Endothelial cell (in vitro differentiated cells): ENCODE data around the gene SCG3. TPM values are rescaled to one million over a fixed set of nuclear protein-coding genes. Genes with fewer than 3 reads are reported as not detected.
"Not testable (repeated sequence)": the region's sequence is repeated elsewhere in the genome, so short reads cannot be mapped to it uniquely, and the experiment has no call there.

Experiments used
- DNase-seq: peaks from one replicate; pipeline ENCODE4 v3.0.0; 2021; ENCODE audit warnings: low spot score
- H3K27ac Mint-ChIP-seq: one replicate; pipeline ENCODE4 v1.8.0; 2021; ENCODE audit warnings: mixed read lengths, inconsistent platforms; ENCODE audit not compliant: unreplicated experiment
- H3K27me3 Mint-ChIP-seq: one replicate; pipeline ENCODE4 v1.8.0; 2021; ENCODE audit warnings: mild to moderate bottlenecking, moderate library complexity, mixed read lengths, inconsistent platforms; ENCODE audit not compliant: unreplicated experiment
- H3K36me3 Mint-ChIP-seq: one replicate; pipeline ENCODE4 v1.8.0; 2021; ENCODE audit warnings: mild to moderate bottlenecking, low read depth, mixed read lengths, inconsistent platforms; ENCODE audit not compliant: unreplicated experiment
- H3K4me1 Mint-ChIP-seq: one replicate; pipeline ENCODE4 v1.8.0; 2021; ENCODE audit warnings: mild to moderate bottlenecking, mixed read lengths, inconsistent platforms; ENCODE audit not compliant: unreplicated experiment
- H3K4me3 Mint-ChIP-seq: one replicate; pipeline ENCODE4 v1.8.0; 2021; ENCODE audit warnings: mild to moderate bottlenecking, mixed read lengths, inconsistent platforms; ENCODE audit not compliant: unreplicated experiment
- H3K9me3 Mint-ChIP-seq: one replicate; pipeline ENCODE4 v1.8.0; 2021; ENCODE audit warnings: mixed read lengths, inconsistent platforms; ENCODE audit not compliant: unreplicated experiment
- total RNA-seq: library from RNA; stranded (reverse); fragmentation: NEBNext Ultra II Directional; extraction: Animal tissue kit (Norgen Biotek cat#: 25700); gene quantifications from one replicate; pipeline ENCODE4 v1.2.1, GENCODE V29; 2021; ENCODE audit not compliant: unreplicated experiment
- TF ChIP-seq, protein P1 (sequence below): fragments of 200-600 bp; sonication (generic); IDR thresholded peaks from one replicate; pipeline ENCODE4 v1.5.0; 2021; ENCODE audit warnings: antibody characterized with exemption; ENCODE audit not compliant: unreplicated experiment

Gene SCG3
- total RNA-seq, 1 donor from 2014 or later = 37.0 TPM

- H3K4me1 Mint-ChIP-seq = peaks cover 6% of the 10 kb centered on the region
- H3K4me3 Mint-ChIP-seq = no peak overlapping the region
- H3K36me3 Mint-ChIP-seq = no peaks in the 10 kb centered on the region
- DNase-seq = no peak
- H3K27ac Mint-ChIP-seq = no peak overlapping the region
- H3K9me3 Mint-ChIP-seq = no peaks in the 10 kb centered on the region
- TF ChIP-seq, protein P1, sequence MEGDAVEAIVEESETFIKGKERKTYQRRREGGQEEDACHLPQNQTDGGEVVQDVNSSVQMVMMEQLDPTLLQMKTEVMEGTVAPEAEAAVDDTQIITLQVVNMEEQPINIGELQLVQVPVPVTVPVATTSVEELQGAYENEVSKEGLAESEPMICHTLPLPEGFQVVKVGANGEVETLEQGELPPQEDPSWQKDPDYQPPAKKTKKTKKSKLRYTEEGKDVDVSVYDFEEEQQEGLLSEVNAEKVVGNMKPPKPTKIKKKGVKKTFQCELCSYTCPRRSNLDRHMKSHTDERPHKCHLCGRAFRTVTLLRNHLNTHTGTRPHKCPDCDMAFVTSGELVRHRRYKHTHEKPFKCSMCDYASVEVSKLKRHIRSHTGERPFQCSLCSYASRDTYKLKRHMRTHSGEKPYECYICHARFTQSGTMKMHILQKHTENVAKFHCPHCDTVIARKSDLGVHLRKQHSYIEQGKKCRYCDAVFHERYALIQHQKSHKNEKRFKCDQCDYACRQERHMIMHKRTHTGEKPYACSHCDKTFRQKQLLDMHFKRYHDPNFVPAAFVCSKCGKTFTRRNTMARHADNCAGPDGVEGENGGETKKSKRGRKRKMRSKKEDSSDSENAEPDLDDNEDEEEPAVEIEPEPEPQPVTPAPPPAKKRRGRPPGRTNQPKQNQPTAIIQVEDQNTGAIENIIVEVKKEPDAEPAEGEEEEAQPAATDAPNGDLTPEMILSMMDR = no peak
- H3K27me3 Mint-ChIP-seq = peaks cover 2% of the 10 kb centered on the region
Measured at GRCh38 chr15:51647128-51647562, 34.2 kb upstream of the SCG3 start.

- H3K9me3 Mint-ChIP-seq, H3K36me3 Mint-ChIP-seq, H3K27me3 Mint-ChIP-seq, H3K4me3 Mint-ChIP-seq, H3K4me1 Mint-ChIP-seq, H3K27ac Mint-ChIP-seq, DNase-seq: not testable (repeated sequence)
Measured at GRCh38 chr15:51648101-51648500, 33.2 kb upstream of the SCG3 start.

GRCh38 chr15:51648643-51649042, 32.7 kb upstream of the SCG3 start:
- not testable (repeated sequence) for H3K4me1 Mint-ChIP-seq, H3K4me3 Mint-ChIP-seq, H3K36me3 Mint-ChIP-seq, H3K27me3 Mint-ChIP-seq, H3K9me3 Mint-ChIP-seq, H3K27ac Mint-ChIP-seq, DNase-seq

- H3K9me3 Mint-ChIP-seq = no peaks in the 10 kb centered on the region
- peaks cover 2% of the 10 kb centered on the region for H3K27me3 Mint-ChIP-seq
- no peak overlapping the region for H3K4me3 Mint-ChIP-seq
- peaks cover 5% of the 10 kb centered on the region for H3K4me1 Mint-ChIP-seq
- no peak overlapping the region for H3K27ac Mint-ChIP-seq
- TF ChIP-seq, protein P1 = peak; percentile 76
- peak; percentile 53 for DNase-seq
- no peaks in the 10 kb centered on the region for H3K36me3 Mint-ChIP-seq
Measured at GRCh38 chr15:51649659-51650521, 31.4 kb upstream of the SCG3 start.

GRCh38 chr15:51652084-51652668, 29.1 kb upstream of the SCG3 start:
- TF ChIP-seq, protein P1 = no peak
- H3K4me1 Mint-ChIP-seq = peaks cover 3% of the 10 kb centered on the region
- no peak for DNase-seq
- H3K27ac Mint-ChIP-seq = no peak overlapping the region
- no peaks in the 10 kb centered on the region for H3K9me3 Mint-ChIP-seq
- no peaks in the 10 kb centered on the region for H3K36me3 Mint-ChIP-seq
- H3K4me3 Mint-ChIP-seq = no peak overlapping the region
- H3K27me3 Mint-ChIP-seq = peaks cover 2% of the 10 kb centered on the region

GRCh38 chr15:51655401-51656057, 25.8 kb upstream of the SCG3 start:
- H3K27ac Mint-ChIP-seq, H3K4me3 Mint-ChIP-seq, H3K4me1 Mint-ChIP-seq, H3K9me3 Mint-ChIP-seq, DNase-seq, H3K27me3 Mint-ChIP-seq, H3K36me3 Mint-ChIP-seq: not testable (repeated sequence)
